AG04450 (cell line): ENCODE data around the gene SMIM29. TPM values are rescaled to one million over a fixed set of nuclear protein-coding genes. Genes with fewer than 3 reads are reported as not detected.
A peak's percentile ranks its signal among the peaks of the same experiment; 100 is the strongest.

ENCODE experiments used
- CTCF ChIA-PET: fragments of 300-600, 350-600 bp; formaldehyde crosslinking; extraction: SDS; loops from one replicate; lab custom pipeline; 2022; ENCODE audit warnings: antibody characterized with exemption, inconsistent platforms; lab: Charles Lee
- POLR2A ChIA-PET: fragments of 350-600 bp; formaldehyde crosslinking; extraction: SDS; loops from one replicate; lab custom pipeline; 2021; ENCODE audit warnings: antibody characterized with exemption, inconsistent platforms; lab: Yijun Ruan, JAX
- DNase-seq: peaks from one replicate; pipeline ENCODE4 v3.0.0-alpha.2; 2011; ENCODE audit warnings: low read depth, low spot score
- H3K27ac ChIP-seq: one replicate; pipeline ENCODE4 v1.5.1; 2012; ENCODE audit warnings: low read depth, low read length, control low read depth
- H3K27me3 ChIP-seq: one replicate; pipeline ENCODE4 v1.6.0; 2012; ENCODE audit warnings: low read length; ENCODE audit not compliant: control insufficient read depth, insufficient read depth
- H3K4me3 ChIP-seq: 2 replicates; pipeline ENCODE4 v1.5.1; 2011; ENCODE audit warnings: mild to moderate bottlenecking, low read depth, low read length, control low read depth
- H3K9me3 ChIP-seq: 2 replicates; pipeline ENCODE4 v1.5.1; 2012; ENCODE audit warnings: low read length; ENCODE audit not compliant: control insufficient read depth, insufficient read depth
- CTCF ChIP-seq: IDR thresholded peaks from 2 replicates; pipeline ENCODE4 v1.5.1; 2011; ENCODE audit warnings: low read depth, low read length, control low read depth, inconsistent platforms
- polyA plus RNA-seq: library from polyadenylated mRNA; depleted of rRNA; stranded (reverse); fragments of >200 nt; gene quantifications from 2 replicates; pipeline ENCODE4 v1.2.3, GENCODE V29; 2011

Gene SMIM29
- polyA plus RNA-seq, 1 experiment: 11.3 TPM

DNA sequence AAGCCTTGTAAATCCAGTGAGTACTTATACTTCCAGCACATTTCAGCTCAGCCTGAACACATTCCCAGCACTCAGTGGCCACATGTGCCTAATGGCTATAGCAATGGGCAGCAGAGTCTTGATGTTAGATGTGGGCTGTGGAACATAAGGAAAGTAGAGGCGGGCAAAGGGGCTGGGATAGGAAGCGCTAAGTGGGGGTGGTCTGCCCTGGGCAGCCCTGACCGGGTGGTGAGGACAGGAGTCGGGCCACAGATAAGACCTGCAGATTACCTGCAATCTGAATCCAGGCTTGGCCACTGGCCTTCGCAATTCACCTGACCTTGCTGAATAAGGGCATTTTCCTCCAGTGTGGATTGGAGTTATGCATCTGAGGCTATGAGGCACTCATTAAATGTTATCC, 23.3 kb downstream of the SMIM29 start:
- ChIA-PET CTCF (no interaction called here), POLR2A (no interaction called here)
- H3K27ac ChIP-seq: no peak overlapping the region
- H3K9me3 ChIP-seq: no peaks in the 10 kb centered on the region; the same call in 1 of the 2 replicates
- DNase-seq: no peak
- TF ChIP-seq CTCF: no peak
- no peaks in the 10 kb centered on the region for H3K27me3 ChIP-seq
- no peak overlapping the region for H3K4me3 ChIP-seq

GRCh38 chr6:34223956-34224940, 24.6 kb downstream of the SMIM29 start:
- peak overlapping the region; percentile 55 for H3K4me3 ChIP-seq
- H3K27me3 ChIP-seq: no peaks in the 10 kb centered on the region
- no peak for TF ChIP-seq CTCF
- no peaks in the 10 kb centered on the region for H3K9me3 ChIP-seq
- DNase-seq: peak; percentile 82
- ChIA-PET CTCF (interaction anchor here (0.5 to 1.6 kb wide), 3 partner anchors 25 to 694 kb away, joined by 3 to 8 read pairs (median 4); partner anchors contain the start of gene SMIM29), POLR2A (interaction anchor here (0.5 to 1.7 kb wide), 7 partner anchors 13 to 281 kb away, joined by 3 to 11 read pairs (median 7); partner anchors contain the start of genes HMGA1 and SMIM29)
- H3K27ac ChIP-seq: peak overlapping the region; percentile 95

DNA sequence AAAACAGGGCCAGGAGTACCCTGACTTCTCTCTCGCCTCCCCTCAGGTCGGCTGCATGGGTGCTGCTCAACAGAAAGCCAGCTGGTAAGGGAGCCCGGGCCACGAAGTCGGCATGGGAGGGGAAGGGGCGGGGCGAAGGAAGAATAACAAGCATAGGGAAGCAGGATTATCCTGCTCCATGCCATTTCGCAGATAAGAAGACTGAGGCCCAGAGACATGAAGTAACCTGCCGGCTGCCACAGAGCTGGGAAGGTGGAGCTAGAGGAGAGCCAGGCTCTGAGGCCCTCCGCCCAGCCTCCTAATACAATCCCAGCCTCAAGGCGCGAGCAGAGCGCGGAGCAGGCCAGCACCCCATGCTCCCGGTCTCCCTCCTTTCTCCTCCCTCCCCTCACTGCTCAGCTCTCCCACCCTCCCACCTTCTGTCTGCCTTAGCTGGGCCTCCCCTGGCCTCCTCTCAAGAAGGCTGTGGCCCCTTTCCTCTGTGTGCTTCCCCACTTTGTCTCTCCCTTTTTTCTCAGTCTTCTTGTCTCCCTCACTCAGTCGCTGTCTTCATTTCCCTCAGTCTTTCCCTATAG, 25.3 kb downstream of the SMIM29 start:
- H3K27me3 ChIP-seq: no peaks in the 10 kb centered on the region
- POLR2A ChIA-PET: interaction anchor here (0.5 to 1.7 kb wide), 7 partner anchors 10 to 281 kb away, joined by 3 to 11 read pairs (median 7); partner anchors contain the start of genes HMGA1 and SMIM29

DNA sequence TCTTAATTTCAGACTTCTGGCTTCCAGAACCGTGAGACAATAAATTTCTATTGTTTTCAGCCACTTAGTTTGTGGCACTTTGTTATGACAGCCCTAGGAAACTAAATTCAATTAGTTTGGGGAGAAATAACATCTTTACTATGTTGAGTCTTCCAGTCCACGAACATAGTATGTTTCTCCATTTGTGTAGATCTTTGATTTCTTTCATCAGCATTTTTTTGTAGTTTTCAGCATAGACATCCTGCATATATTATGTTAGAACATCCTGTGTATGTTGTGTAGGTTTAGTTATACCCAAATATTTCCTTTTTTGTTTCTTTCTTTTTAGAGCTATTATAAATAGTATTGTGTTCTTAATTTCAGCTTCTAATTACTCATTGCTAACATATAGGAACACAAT, 30.1 kb downstream of the SMIM29 start:
- ChIA-PET CTCF (no interaction called here), POLR2A (no interaction called here)
- Histone ChIP-seq H3K27ac (no peak overlapping the region), H3K4me3 (no peak overlapping the region), H3K27me3 (no peaks in the 10 kb centered on the region), H3K9me3 (no peaks in the 10 kb centered on the region)
- no peak for DNase-seq
- no peak for TF ChIP-seq CTCF

More for the DNA sequence above, 25.3 kb downstream of the SMIM29 start:
- no peak for DNase-seq
- Histone ChIP-seq H3K9me3 (no peaks in the 10 kb centered on the region), H3K27ac (peak overlapping the region; percentile 74), H3K4me3 (peak overlapping the region; percentile 32)
- no peak for TF ChIP-seq CTCF
- CTCF ChIA-PET: interaction anchor here (1.5 to 1.6 kb wide), 2 partner anchors 26 to 28 kb away, joined by 4 to 8 read pairs; partner anchors contain the start of gene SMIM29
